Measurements from ENCODE around the gene CIB2.
"Not testable (repeated sequence)": the region's sequence is repeated elsewhere in the genome, so short reads cannot be mapped to it uniquely, and the experiment has no call there.

Gene CIB2

GRCh38 chr15:78131295-78132061, at the start of gene CIB2:
CIB2 (minus strand) TSS chr15:78131445; CDS start chr15:78131215, 230 bp downstream.
- DNase-seq (ENCODE audit: low read depth), result peak; percentile 58

GRCh38 chr15:78179906-78180305, 48.7 kb upstream of the CIB2 start:
- no peak for DNase-seq (ENCODE audit: low read depth)

GRCh38 chr15:78179286-78179840, 48.1 kb upstream of the CIB2 start:
- no peak for DNase-seq (ENCODE audit: low read depth)

DNA sequence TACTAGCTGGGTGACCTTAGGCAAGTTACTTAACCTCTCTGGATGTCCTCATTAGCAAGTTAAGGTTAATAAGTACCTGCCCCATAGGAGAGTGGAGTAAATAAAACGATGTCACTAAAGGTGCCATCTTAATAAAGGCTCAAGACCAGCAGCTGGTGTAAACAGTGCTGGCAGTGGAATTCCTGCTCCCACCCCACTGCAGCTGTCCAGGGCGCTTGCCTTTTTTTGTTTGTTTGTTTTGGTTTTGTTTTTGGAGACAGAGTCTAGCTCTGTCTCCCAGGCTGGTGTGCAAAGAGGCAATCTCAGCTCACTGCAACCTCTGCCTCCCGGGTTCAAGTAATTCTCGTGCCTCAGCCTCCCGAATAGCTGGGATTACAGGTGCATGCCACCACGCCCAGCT, 46.8 kb upstream of the CIB2 start:
- DNase-seq (ENCODE audit: low read depth), result no peak

DNA sequence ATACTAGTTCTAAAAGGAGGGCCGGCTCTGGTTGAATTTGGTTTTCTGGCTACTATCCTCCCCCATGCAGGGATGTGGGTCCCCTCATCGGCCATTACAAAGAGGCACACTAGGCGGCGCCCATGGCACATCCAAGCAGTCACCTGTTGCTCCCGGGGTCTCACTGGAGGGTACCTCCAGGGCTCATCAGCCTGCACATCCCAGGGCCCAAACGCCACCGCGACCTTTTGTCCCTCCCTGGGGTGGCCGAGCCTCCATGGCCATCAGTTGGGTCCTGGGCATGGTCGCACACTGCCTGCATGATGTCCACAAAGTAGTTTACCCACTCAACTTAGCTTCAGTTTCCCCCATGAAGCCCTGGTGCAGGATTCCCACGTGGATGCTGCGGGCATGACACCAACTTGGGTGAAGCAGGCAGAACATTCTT, 46.2 kb upstream of the CIB2 start:
- DNase-seq (ENCODE audit: low read depth), result peak; percentile 19

- no peak for DNase-seq (ENCODE audit: low read depth)
Observed at GRCh38 chr15:78175330-78175729, 44.1 kb upstream of the CIB2 start.

- no peak for DNase-seq (ENCODE audit: low read depth)
Observed at GRCh38 chr15:78174401-78174800, 43.2 kb upstream of the CIB2 start.

DNA sequence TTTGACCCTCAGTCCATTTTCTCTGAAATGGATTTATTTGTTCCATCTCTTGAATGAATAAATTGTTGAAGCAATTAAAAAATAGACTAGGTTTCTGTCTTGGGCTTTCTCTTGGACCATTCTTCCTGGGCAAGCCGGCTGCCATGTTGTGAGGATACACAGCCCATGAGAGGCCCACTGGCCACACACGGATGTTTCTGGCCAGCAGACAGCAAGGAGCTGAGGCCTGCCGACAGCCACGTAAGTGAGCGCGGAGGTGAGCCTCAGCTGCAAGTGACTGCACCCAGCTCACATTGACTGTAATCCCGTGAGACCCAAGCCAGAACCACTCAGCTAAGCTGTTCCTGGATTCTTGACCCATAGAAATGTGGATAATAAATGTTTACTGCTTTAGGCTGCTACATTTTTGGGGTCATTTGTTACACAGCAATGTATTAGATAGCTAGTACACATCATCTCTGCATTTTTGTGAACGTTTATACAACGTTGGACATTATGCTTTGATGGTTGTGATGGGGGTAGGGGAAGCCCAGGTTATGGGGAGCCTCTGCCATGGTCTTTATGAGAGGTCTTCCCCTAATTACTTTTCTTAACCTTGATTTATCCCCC, 40.7 kb upstream of the CIB2 start:
- no peak for DNase-seq (ENCODE audit: low read depth)

- DNase-seq (ENCODE audit: low read depth), result no peak
Observed at GRCh38 chr15:78170848-78171773, 39.9 kb upstream of the CIB2 start.

GRCh38 chr15:78168608-78169007, 37.4 kb upstream of the CIB2 start:
- no peak for DNase-seq (ENCODE audit: low read depth)

GRCh38 chr15:78167227-78167888, 36.1 kb upstream of the CIB2 start:
- no peak for DNase-seq (ENCODE audit: low read depth)

DNA sequence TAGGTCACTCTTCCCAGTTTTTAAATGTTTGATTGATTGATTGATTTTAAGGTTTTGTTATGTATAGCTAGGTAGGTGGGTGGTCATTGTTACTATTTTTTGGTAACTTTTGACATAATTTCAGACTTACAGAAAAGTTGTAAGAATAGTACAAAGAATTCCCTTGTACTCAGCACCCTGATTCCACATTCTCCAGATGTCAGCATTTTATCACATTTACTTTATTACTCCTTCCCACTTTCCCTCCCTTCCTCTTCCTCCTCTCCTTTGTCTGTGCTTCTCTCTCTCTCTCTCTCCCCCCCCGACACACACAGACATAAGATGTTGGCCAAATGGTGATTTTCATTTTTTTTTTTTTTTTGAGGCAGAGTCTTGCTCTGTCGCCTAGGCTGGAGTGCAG, 32.8 kb upstream of the CIB2 start:
- DNase-seq (ENCODE audit: low read depth), result no peak

- no peak for DNase-seq (ENCODE audit: low read depth)
Observed at GRCh38 chr15:78162038-78162437, 30.8 kb upstream of the CIB2 start.

DNA sequence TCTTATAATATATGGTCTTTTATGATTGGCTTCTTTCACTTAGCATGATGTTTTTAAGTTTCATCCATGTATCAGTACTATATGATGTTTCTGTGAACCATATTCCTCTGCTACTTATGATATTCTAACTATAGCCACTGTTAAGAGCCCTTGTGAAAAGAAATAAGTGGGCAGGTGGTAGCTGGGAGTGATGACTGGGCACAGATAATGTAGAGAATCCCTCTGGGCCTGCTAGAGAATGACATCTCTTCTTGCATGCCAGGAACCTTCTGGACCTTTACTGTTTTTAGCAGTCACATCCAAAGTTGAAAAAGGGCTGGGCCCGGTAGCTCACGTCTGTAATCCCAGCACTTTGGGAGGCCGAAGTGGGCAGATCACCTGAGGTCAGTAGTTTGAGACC, 28.1 kb upstream of the CIB2 start:
- DNase-seq (ENCODE audit: low read depth), result no peak

GRCh38 chr15:78157203-78157602, 26.0 kb upstream of the CIB2 start:
- DNase-seq (ENCODE audit: low read depth), result no peak

- DNase-seq (ENCODE audit: low read depth), result no peak
Observed at GRCh38 chr15:78156653-78157052, 25.4 kb upstream of the CIB2 start.

- DNase-seq (ENCODE audit: low read depth), result no peak
Observed at GRCh38 chr15:78155355-78155939, 24.2 kb upstream of the CIB2 start.

DNA sequence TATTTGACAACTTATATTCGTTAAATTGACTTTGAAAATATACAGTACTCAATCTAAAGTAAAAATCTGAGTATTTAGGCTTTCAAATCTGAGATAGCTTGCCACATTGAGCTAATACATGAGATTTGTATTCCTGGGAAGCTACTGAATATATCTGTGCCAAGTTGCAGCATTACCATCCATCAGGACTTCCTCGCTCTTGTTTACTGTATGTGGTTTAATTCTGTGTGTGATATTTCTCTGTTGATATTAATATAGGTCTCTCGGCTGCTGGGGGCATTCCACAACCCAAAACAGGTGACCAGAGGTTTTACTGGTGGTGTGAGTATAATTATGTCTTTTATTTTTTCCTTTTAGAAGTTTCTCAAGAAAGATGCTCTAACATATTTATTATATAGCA, 23.7 kb upstream of the CIB2 start:
- DNase-seq (ENCODE audit: low read depth), result no peak

GRCh38 chr15:78151075-78151474, 19.8 kb upstream of the CIB2 start:
- DNase-seq (ENCODE audit: low read depth), result not testable (repeated sequence)

DNA sequence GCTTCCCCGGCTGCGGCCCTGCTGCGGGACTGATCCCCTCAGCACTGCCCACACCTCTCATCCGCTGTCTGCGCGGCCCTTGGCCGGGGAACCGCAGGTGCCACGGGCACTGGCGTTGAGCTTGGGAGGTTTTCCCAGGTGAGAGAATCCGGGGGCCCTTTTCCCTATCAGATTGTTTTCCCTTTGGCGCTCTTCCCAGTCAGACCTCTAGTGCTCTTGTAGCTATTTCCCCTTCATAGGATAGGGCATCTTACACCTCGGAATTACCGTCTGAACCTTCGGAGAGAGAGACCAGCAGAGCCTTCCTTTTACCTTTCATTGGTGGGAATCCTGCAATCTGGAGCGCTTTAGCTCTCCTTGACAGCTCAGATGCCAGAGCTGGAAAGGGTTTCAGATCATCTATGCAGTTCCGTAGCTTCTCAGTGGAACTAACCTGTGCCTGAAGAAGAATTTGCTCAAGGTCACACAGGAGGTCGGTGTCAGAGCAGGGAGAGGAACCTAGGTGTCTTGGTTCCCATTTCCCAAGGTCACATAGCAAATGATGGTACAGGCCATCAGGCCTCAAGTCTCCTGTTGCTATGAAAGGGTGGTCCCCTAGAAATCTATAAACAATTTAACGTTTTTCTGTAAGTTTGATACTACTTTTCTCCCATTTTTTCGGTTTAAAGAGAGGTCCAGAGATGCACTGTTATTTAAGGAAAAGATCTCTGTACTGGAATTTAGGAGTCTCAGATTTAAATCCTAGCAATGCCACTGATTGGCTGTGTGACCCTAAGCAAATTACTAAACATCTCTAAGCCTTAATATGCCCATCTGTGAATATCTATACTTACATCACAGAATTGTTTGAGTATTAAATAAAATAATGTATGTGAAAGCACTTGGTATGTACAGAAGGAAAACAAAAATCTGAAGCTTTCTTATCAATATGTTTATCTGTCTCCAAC, 18.8 kb upstream of the CIB2 start:
- no peak for DNase-seq (ENCODE audit: low read depth)

All from activated T-cell treated with anti-CD3 and anti-CD28 coated beads for 1 hour (primary cell).